K562 (cell line): ENCODE results near the gene KAT7. TPM values are rescaled to one million over a fixed set of nuclear protein-coding genes. Genes with fewer than 3 reads are reported as not detected.

Experiments used
- CBX2 ChIP-seq: fragments of 200-600 bp; sonication (generic); IDR thresholded peaks from one replicate; pipeline ENCODE4 v1.6.1; 2012; ENCODE audit warnings: mild to moderate bottlenecking, low read length, inconsistent platforms; ENCODE audit not compliant: insufficient read depth, poor library complexity, severe bottlenecking
- CREB1 ChIP-seq, 2 experiments: sonication (generic) in 1 of 2; formaldehyde crosslinking in 1 of 2; IDR thresholded peaks; 2 replicates each; pipeline versions ENCODE4 v1.6.1 to v1.8.0; 2012 to 2022; ENCODE audit warnings: inconsistent platforms in 1 of 2, mild to moderate bottlenecking in 1 of 2, missing genetic modification reagents in 1 of 2, moderate library complexity in 1 of 2
- EGR1 ChIP-seq: fragments of 450-650 bp; conservative IDR thresholded peaks from 2 replicates; pipeline ENCODE4 v1.6.1; 2017; ENCODE audit warnings: mild to moderate bottlenecking
- ETV5 ChIP-seq: sonication (generic); formaldehyde crosslinking; IDR thresholded peaks from 2 replicates; pipeline ENCODE4 v1.4.0; 2020; ENCODE audit warnings: low read depth, mild to moderate bottlenecking, missing genetic modification reagents
- HCFC1 ChIP-seq: IDR thresholded peaks from 2 replicates; pipeline ENCODE4 v1.6.1; 2012; ENCODE audit warnings: low read depth, low read length, improper control_type of control experiment
- KLF1 ChIP-seq: fragments of 450-650 bp; IDR thresholded peaks from 2 replicates; pipeline ENCODE4 v1.6.1; 2016; ENCODE audit warnings: missing genetic modification characterization, missing compliant biosample characterization
- MEIS2 ChIP-seq: fragments of 450-650 bp; IDR thresholded peaks from 2 replicates; pipeline ENCODE4 v1.6.1; 2014; ENCODE audit warnings: mild to moderate bottlenecking; ENCODE audit not compliant: partially characterized antibody
- MYC ChIP-seq, 2 experiments: fragments of 250-450 bp in 1 of 2; sonication (Bioruptor Pico) in 1 of 2; IDR thresholded peaks; 2 replicates each; pipeline versions ENCODE4 v1.5.1 to v1.6.1; 2012 to 2021; ENCODE audit warnings: low read depth in 2 of 2, borderline replicate concordance in 1 of 2, improper control_type of control experiment in 1 of 2, low read length in 1 of 2, mild to moderate bottlenecking in 1 of 2, moderate library complexity in 1 of 2
- SIN3A ChIP-seq, 2 experiments: fragments of 150-350 bp in 1 of 2; IDR thresholded peaks; 2 replicates each; pipeline ENCODE4 v1.6.1; 2011 to 2016; ENCODE audit warnings: borderline replicate concordance in 2 of 2, low read depth in 2 of 2, low read length in 2 of 2, mild to moderate bottlenecking in 2 of 2, moderate library complexity in 2 of 2; ENCODE audit not compliant: control insufficient read depth in 1 of 2
- SMAD2 ChIP-seq: fragments of 150-350 bp; IDR thresholded peaks from 2 replicates; pipeline ENCODE4 v1.6.1; 2014; ENCODE audit warnings: low read depth, mild to moderate bottlenecking, low read length
- SMAD4 ChIP-seq: fragments of 250-450 bp; sonication (Bioruptor Pico); conservative IDR thresholded peaks from 2 replicates; pipeline ENCODE4 v1.8.0; 2021; ENCODE audit warnings: inconsistent platforms, mild to moderate bottlenecking, moderate library complexity
- ZFX ChIP-seq: sonication (generic); formaldehyde crosslinking; IDR thresholded peaks from 2 replicates; pipeline ENCODE4 v1.8.0; 2022; ENCODE audit warnings: mild to moderate bottlenecking, missing genetic modification reagents, moderate library complexity
- polyA plus RNA-seq, 8 experiments: library from polyadenylated mRNA; depleted of rRNA in 4 of 8; stranded (reverse) in 5 of 8; unstranded in 3 of 8; fragments of >200 nt; fragmentation: Nextera tagmentation in 2 of 8; fragmentation: Illumina TruSeq in 1 of 8; extraction: Ambion mirVana in 2 of 8; extraction: Trizol in 1 of 8; gene quantifications; 2 replicates each; pipeline versions ENCODE4 v1.2.1 to v1.2.3, GENCODE V29; 2011 to 2014; ENCODE audit warnings: inconsistent platforms in 1 of 8, missing spikeins in 1 of 8
- total RNA-seq, 7 experiments: library from RNA; depleted of rRNA in 6 of 7; stranded (reverse); fragments of >200 nt in 6 of 7; fragmentation: Illumina TruSeq in 2 of 7; extraction: Trizol in 2 of 7; gene quantifications; 2 replicates each; pipeline versions ENCODE4 v1.2.1 to v1.2.3, GENCODE V29; 2011 to 2021; ENCODE audit warnings: low replicate concordance in 1 of 7
- TF ChIP-seq, protein P1 (sequence below), 2 experiments: fragments of 450-650 bp; formaldehyde crosslinking in 1 of 2; IDR thresholded peaks; 2 replicates each; pipeline versions ENCODE4 v1.4.0 to v1.6.1; 2014 to 2020; ENCODE audit warnings: mild to moderate bottlenecking in 2 of 2, borderline replicate concordance in 1 of 2, low read depth in 1 of 2
- TF ChIP-seq, protein P2 (sequence below): sonication (generic); formaldehyde crosslinking; IDR thresholded peaks from 2 replicates; pipeline ENCODE4 v1.8.0; 2022; ENCODE audit warnings: missing genetic modification reagents, mild to moderate bottlenecking, moderate library complexity, borderline replicate concordance

KAT7 gene
- total and polyA plus RNA-seq, 9 of the 15 experiments (the other 6 are each of a cell fraction or from before 2014, with no cell fraction given): 10.8 to 57.3 (median 34.8) TPM

DNA sequence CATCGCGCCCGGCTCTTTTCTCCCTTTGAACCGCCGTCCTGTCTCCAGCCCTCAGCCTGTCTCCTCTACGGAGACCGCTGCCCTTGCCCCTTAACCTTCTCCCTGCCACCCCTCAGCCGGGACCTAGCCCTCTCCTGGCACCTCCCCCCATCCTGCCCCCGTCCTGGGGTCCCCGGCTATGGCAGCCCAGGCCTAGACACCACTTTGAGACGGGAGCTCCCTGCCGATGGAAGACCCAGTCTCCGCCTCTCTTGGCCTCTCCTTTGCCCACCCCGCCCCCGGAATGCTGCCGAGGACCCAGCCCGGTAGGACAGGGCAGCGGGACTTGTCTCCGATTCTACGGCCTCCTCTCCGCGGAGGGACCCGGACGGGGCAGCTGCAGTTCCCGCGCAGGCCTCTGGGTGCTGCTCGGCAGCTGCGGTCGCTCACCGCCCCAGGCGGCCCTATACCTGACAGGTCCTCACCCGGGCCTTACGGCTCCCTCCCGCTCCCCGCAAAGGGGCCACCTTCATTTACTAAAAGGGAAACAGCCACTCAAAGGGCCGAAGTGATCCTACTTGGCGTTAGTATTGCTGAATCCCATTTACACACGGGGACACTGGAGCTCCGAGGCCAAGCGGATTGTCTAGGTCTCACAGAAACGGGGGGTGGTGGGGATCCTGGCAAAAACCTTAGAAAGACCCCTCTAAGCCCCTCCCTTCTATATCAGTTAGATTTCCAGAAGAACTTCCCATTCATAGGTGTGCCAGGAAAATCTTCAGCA is 92.0 kb downstream of the KAT7 start (continued):
- TF ChIP-seq, protein P1, sequence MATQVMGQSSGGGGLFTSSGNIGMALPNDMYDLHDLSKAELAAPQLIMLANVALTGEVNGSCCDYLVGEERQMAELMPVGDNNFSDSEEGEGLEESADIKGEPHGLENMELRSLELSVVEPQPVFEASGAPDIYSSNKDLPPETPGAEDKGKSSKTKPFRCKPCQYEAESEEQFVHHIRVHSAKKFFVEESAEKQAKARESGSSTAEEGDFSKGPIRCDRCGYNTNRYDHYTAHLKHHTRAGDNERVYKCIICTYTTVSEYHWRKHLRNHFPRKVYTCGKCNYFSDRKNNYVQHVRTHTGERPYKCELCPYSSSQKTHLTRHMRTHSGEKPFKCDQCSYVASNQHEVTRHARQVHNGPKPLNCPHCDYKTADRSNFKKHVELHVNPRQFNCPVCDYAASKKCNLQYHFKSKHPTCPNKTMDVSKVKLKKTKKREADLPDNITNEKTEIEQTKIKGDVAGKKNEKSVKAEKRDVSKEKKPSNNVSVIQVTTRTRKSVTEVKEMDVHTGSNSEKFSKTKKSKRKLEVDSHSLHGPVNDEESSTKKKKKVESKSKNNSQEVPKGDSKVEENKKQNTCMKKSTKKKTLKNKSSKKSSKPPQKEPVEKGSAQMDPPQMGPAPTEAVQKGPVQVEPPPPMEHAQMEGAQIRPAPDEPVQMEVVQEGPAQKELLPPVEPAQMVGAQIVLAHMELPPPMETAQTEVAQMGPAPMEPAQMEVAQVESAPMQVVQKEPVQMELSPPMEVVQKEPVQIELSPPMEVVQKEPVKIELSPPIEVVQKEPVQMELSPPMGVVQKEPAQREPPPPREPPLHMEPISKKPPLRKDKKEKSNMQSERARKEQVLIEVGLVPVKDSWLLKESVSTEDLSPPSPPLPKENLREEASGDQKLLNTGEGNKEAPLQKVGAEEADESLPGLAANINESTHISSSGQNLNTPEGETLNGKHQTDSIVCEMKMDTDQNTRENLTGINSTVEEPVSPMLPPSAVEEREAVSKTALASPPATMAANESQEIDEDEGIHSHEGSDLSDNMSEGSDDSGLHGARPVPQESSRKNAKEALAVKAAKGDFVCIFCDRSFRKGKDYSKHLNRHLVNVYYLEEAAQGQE (IDR thresholded peaks at IDR 0.05; ENCODE audit: borderline replicate concordance): peak; percentile 70; the same call in 1 of the 2 replicates
- TF ChIP-seq, protein P1 (CRISPR knock-in tag; IDR thresholded peaks at IDR 0.05; ENCODE audit: low read depth): no peak
- TF ChIP-seq ZFX (CRISPR knock-in tag): 0 out of 2 replicates have a peak, but pooled peaks have one; percentile 22
- TF ChIP-seq SIN3A (IDR thresholded peaks at IDR 0.05; ENCODE audit: borderline replicate concordance in 2 of 2, control insufficient read depth in 1 of 2, low read depth in 2 of 2, low read length in 2 of 2): no peak
- TF ChIP-seq KLF1 (tag): no peak
- TF ChIP-seq MEIS2: peak; percentile 39
- TF ChIP-seq HCFC1: 0 out of 2 replicates have a peak, but pooled peaks have one; percentile 19
- 0 out of 2 replicates have a peak, but pooled peaks have one; percentile 32 for TF ChIP-seq MYC (IDR thresholded peaks at IDR 0.05; ENCODE audit: low read depth, low read length)
- no peak for TF ChIP-seq MYC (CRISPR knock-in tag; IDR thresholded peaks at IDR 0.05; ENCODE audit: borderline replicate concordance, low read depth)
- no peak for TF ChIP-seq CBX2
- peak; percentile 29; the same call in 1 of the 2 replicates for TF ChIP-seq ETV5 (CRISPR knock-in tag)
- TF ChIP-seq, protein P2, sequence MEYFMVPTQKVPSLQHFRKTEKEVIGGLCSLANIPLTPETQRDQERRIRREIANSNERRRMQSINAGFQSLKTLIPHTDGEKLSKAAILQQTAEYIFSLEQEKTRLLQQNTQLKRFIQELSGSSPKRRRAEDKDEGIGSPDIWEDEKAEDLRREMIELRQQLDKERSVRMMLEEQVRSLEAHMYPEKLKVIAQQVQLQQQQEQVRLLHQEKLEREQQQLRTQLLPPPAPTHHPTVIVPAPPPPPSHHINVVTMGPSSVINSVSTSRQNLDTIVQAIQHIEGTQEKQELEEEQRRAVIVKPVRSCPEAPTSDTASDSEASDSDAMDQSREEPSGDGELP: peak; percentile 52
- TF ChIP-seq EGR1: peak; percentile 55
- no peak for TF ChIP-seq SMAD2
- TF ChIP-seq SMAD4 (CRISPR knock-in tag): 0 out of 2 replicates have a peak, but pooled peaks have one; percentile 31
- no peak for TF ChIP-seq CREB1 (IDR thresholded peaks at IDR 0.05)
- 0 out of 2 replicates have a peak, but pooled peaks have one; percentile 18 for TF ChIP-seq CREB1 (CRISPR knock-in tag; IDR thresholded peaks at IDR 0.05)
